Measurements from ENCODE around the gene TMOD2.

DNA sequence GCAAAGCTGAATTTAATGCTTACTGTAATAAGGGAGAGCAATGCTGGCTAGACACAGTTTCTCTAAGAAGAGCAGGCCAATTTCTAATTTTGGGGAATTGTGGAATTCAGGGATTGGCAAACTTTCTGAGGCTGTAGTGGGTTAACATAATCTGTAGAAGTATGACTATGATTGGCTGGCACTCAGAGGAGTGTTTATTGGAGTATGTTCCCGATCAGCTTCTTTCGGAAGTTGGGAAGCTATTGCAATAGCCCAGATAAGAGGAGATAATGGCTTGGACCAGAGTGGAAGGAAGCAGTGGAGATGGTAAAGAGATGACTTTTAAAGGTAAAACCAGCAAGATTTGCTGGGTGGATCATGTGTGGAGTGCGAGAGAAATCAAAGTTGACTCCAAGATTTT lies 97.4 kb downstream of the TMOD2 start:
- TF ChIP-seq POLR2AphosphoS5 (IDR thresholded peaks at IDR 0.05; ENCODE audit: low read depth, low read length), result no peak
- no peak for TF ChIP-seq TAF1 (IDR thresholded peaks at IDR 0.05; ENCODE audit: low read depth, low read length)
- TF ChIP-seq POLR2A (IDR thresholded peaks at IDR 0.05; ENCODE audit: low read depth, low read length), result no peak

All from GM12891 (cell line).